GM10266 (cell line): ENCODE measurements around the gene PREPL.
"Not testable (repeated sequence)": the region's sequence is repeated elsewhere in the genome, so short reads cannot be mapped to it uniquely, and the experiment has no call there.

Experiments used
- DNase-seq: peaks from one replicate; pipeline ENCODE4 v3.0.0; 2012; ENCODE audit errors: extremely low spot score
- TF ChIP-seq, protein P1 (sequence below): IDR thresholded peaks from 2 replicates; pipeline ENCODE4 v1.5.1; 2012; ENCODE audit warnings: mild to moderate bottlenecking, low read depth; ENCODE audit not compliant: control insufficient read depth, insufficient read depth; ENCODE audit errors: missing control alignments

The PREPL gene

GRCh38 chr2:44361330-44362206 lies at the start of gene PREPL, which contains the start of gene CAMKMT:
Gene PREPL, minus strand, starts transcription at chr2:44361494. Its CDS starts 15,152 bp downstream, at chr2:44346342.
Gene CAMKMT, plus strand, starts transcription at chr2:44361947.
- TF ChIP-seq, protein P1, sequence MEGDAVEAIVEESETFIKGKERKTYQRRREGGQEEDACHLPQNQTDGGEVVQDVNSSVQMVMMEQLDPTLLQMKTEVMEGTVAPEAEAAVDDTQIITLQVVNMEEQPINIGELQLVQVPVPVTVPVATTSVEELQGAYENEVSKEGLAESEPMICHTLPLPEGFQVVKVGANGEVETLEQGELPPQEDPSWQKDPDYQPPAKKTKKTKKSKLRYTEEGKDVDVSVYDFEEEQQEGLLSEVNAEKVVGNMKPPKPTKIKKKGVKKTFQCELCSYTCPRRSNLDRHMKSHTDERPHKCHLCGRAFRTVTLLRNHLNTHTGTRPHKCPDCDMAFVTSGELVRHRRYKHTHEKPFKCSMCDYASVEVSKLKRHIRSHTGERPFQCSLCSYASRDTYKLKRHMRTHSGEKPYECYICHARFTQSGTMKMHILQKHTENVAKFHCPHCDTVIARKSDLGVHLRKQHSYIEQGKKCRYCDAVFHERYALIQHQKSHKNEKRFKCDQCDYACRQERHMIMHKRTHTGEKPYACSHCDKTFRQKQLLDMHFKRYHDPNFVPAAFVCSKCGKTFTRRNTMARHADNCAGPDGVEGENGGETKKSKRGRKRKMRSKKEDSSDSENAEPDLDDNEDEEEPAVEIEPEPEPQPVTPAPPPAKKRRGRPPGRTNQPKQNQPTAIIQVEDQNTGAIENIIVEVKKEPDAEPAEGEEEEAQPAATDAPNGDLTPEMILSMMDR, result no peak
- peak; percentile 94 for DNase-seq

GRCh38 chr2:44398243-44398897 lies 37.1 kb upstream of the PREPL start:
- TF ChIP-seq, protein P1, result no peak
- no peak for DNase-seq

GRCh38 chr2:44397447-44398175 lies 36.3 kb upstream of the PREPL start:
- TF ChIP-seq, protein P1, result no peak
- DNase-seq, result no peak

DNA sequence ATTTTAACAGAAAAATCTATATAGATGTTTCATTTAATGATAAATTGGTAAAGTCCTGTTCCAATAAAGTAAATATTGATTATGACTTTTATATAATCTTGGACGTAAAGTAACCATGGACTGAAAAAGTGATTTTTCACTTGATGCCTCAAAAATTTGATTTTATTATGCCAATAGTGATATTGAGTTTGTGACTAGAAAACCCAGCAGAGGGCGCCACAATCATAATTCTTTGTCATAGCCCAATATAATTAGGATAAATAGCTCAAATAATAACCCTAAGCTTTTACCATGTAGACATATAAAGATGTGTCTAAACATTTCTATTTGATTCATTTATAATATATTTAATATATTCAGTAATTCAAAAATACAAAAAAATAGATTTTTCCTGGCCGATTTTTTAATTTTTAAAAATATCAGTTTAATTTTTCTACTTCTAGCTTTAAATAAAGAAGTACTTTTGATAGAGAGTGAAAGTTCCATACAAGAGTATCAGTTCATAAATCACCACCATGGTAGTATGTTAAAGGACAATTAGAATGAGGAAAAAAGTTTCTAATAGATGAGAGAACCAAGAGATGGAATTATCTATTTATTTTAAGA lies 31.1 kb upstream of the PREPL start:
- peak; percentile 12 for DNase-seq
- TF ChIP-seq, protein P1, result peak; percentile 46

DNA sequence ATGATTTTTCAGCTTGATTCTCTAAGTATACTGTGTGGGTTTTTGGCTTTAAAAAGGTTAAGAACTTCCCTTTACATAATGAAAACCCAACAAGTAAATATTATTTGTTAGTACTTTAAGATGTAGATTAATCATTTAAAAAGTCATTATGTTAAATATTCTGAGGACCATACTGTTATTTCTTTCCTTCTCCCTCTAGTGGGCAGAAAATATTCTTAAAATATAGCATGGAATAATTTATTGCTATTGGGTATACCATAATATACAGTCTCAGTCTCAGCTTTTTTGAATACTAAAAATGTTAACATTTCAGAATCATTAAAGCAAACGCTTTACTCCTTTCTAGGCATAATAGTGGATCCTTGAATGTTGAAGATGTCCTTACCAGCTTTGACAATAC lies 28.6 kb upstream of the PREPL start:
- TF ChIP-seq, protein P1, result no peak

GRCh38 chr2:44388877-44389276 lies 27.6 kb upstream of the PREPL start:
- no peak for DNase-seq
- TF ChIP-seq, protein P1, result no peak

More for the DNA sequence above, 28.6 kb upstream of the PREPL start:
- no peak for DNase-seq

DNA sequence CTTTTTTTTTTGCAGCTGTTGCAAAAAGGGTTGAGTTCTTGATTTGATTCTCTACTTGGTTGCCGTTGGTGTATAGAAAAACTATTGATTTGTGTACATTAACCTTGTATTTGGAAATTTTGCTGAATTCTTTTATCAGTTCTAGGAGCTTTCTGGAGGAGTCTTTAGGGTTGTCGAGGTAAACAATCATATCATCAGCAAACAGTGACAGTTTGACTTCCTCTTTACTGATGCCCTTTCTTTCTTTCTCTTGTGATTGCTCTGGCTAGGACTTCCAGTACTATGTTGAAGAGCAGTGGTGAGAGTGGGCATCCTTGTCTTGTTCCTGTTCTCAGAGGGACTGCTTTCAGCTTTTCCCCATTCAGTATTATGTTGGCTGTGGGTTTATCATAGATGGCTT lies 23.9 kb upstream of the PREPL start:
- DNase-seq, result not testable (repeated sequence)
